Measurements from ENCODE around the gene STAT1.
"Not testable (repeated sequence)": the region's sequence is repeated elsewhere in the genome, so short reads cannot be mapped to it uniquely, and the experiment has no call there.

DNA sequence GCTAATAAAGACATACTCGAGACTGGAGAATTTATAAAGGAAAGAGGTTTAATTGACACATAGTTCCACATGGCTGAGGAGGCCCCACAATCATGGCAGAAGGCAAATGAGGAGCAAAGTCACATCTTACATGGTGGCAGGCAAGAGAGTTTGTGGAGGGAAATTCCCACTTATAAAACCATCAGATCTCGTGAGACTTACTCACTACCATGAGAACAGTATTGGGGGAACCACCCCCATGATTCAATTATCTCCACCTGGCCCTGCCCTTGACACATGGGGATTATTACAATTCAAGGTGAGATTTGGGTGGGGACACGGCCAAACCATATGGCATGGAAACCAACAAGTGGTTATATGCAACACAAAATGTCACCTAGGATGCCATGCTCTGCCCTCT, 18.7 kb downstream of the STAT1 start:
- TF ChIP-seq CTCF (conservative IDR thresholded peaks at IDR 0.05; ENCODE audit: low read depth, low read length); EZH2 (IDR thresholded peaks at IDR 0.05; ENCODE audit: borderline replicate concordance, low read depth, low read length, poor library complexity, severe bottlenecking): not testable (repeated sequence)
